PFSK-1 (cell line): ENCODE data around the gene NGLY1.

Source experiments
- FOXP2 ChIP-seq: optimal IDR thresholded peaks from 2 replicates; pipeline ENCODE3; 2011; ENCODE audit warnings: borderline replicate concordance, control low read depth, inconsistent platforms; ENCODE audit not compliant: insufficient read depth; ENCODE audit errors: extremely low read length, extremely low read depth
- POLR2AphosphoS5 ChIP-seq: IDR thresholded peaks from 2 replicates; pipeline ENCODE4 v1.6.1; 2012; ENCODE audit warnings: low read depth, mild to moderate bottlenecking, control low read depth, low read length, moderate library complexity
- REST ChIP-seq, 2 experiments: IDR thresholded peaks; 2 replicates each; pipeline versions ENCODE4 v1.6.1 to v1.8.0; 2011 to 2012; ENCODE audit warnings: low read depth in 2 of 2, low read length in 2 of 2, control low read depth in 1 of 2, inconsistent platforms in 1 of 2, mild to moderate bottlenecking in 1 of 2, moderate library complexity in 1 of 2; ENCODE audit not compliant: insufficient read depth in 1 of 2
- SIN3A ChIP-seq: IDR thresholded peaks from 2 replicates; pipeline ENCODE4 v1.6.1; 2012; ENCODE audit warnings: mild to moderate bottlenecking, low read length, moderate library complexity, borderline replicate concordance; ENCODE audit not compliant: insufficient read depth
- TAF1 ChIP-seq: IDR thresholded peaks from 2 replicates; pipeline ENCODE4 v1.6.1; 2012; ENCODE audit warnings: low read length, control low read depth, borderline replicate concordance; ENCODE audit not compliant: insufficient read depth

NGLY1 gene

DNA sequence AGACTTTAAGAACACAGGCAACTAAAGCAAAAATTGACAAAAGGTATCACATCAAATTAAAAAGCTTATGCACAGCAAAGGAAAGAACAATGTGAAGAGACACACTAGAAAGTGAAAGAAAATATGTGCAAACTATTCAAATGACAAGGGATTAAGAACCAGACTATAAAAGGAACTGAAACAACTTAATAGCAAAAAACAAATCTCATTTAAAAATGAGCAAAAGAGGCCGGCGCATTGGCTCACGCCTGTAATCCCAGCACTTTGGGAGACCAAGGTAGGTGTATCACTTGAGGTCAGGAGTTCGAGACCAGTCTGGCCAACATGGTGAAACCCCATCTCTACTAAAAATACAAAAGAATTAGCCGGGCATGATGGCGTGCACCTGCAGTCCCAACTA is 14.4 kb downstream of the NGLY1 start:
- TF ChIP-seq SIN3A: no peak
- no peak for TF ChIP-seq FOXP2
- TF ChIP-seq REST (IDR thresholded peaks at IDR 0.05; ENCODE audit: insufficient read depth in 1 of 2, low read depth in 2 of 2, low read length in 2 of 2): no peak
- TF ChIP-seq TAF1: no peak
- no peak for TF ChIP-seq POLR2AphosphoS5

GRCh38 chr3:25751725-25752124 is 31.5 kb downstream of the NGLY1 start:
- TF ChIP-seq TAF1: no peak
- no peak for TF ChIP-seq POLR2AphosphoS5
- TF ChIP-seq SIN3A: no peak
- no peak for TF ChIP-seq REST (IDR thresholded peaks at IDR 0.05; ENCODE audit: insufficient read depth in 1 of 2, low read depth in 2 of 2, low read length in 2 of 2)
- TF ChIP-seq FOXP2: no peak

GRCh38 chr3:25751048-25751447 is 32.2 kb downstream of the NGLY1 start:
- TF ChIP-seq POLR2AphosphoS5 (no peak), FOXP2 (no peak), REST (IDR thresholded peaks at IDR 0.05; ENCODE audit: insufficient read depth in 1 of 2, low read depth in 2 of 2, low read length in 2 of 2) (no peak), TAF1 (no peak), SIN3A (no peak)

DNA sequence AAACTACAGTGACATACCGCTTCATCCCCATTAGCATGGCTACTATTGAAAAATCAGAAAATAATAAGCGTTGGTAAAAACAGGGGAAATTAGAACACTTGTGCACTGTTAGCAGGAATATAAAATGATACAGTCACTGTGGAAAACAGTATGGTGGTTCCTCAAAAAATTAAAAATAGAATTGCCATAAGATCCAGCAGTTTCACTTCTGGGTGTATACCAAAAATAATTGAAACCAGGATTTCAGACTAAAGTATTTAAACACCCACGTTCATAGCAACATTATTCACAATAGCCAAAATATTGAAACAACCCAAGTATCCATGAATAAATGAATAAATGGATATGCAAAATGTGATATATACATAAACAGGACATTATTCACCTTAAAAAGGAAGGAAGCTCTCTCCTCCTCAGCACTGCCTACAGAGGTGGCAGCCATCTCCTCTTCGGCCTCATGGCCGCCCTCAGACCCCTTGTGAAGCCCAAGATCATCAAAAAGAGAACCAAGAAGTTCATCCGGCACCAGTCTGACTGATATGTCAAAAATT is 34.1 kb downstream of the NGLY1 start:
- TF ChIP-seq FOXP2 (no peak), TAF1 (no peak), SIN3A (no peak), POLR2AphosphoS5 (no peak), REST (IDR thresholded peaks at IDR 0.05; ENCODE audit: insufficient read depth in 1 of 2, low read depth in 2 of 2, low read length in 2 of 2) (no peak)

- TF ChIP-seq TAF1 (no peak), POLR2AphosphoS5 (no peak), SIN3A (no peak), FOXP2 (no peak), REST (IDR thresholded peaks at IDR 0.05; ENCODE audit: insufficient read depth in 1 of 2, low read depth in 2 of 2, low read length in 2 of 2) (no peak)
These were observed 35.1 kb downstream of the NGLY1 start for GRCh38 chr3:25748189-25748588.
